Mucosa of descending colon (tissue), 3 donors: ENCODE data around the gene CYP4F8. TPM values are rescaled to one million over a fixed set of nuclear protein-coding genes. Genes with fewer than 3 reads are reported as not detected.
"Not testable (repeated sequence)": the region's sequence is repeated elsewhere in the genome, so short reads cannot be mapped to it uniquely, and the experiment has no call there.

Experiments
- ATAC-seq: fragments of 200-7000 bp; cut with Tn5 transposase; one replicate; pipeline ENCODE4 v1.9.1; 2020; ENCODE audit warnings: mild to moderate bottlenecking, moderate library complexity
- DNase-seq, 3 donors: peaks; one replicate each; pipeline ENCODE4 v3.0.0-alpha.2; 2020
- H3K36me3 ChIP-seq: fragments of 200-600 bp; one replicate; pipeline ENCODE4 v1.8.0; 2021; ENCODE audit warnings: low read depth, mild to moderate bottlenecking
- H3K4me1 ChIP-seq: fragments of 200-600 bp; one replicate; pipeline ENCODE4 v1.8.0; 2021; ENCODE audit warnings: low read depth, mild to moderate bottlenecking
- H3K4me3 ChIP-seq: fragments of 200-600 bp; one replicate; pipeline ENCODE4 v1.8.0; 2021; ENCODE audit warnings: mild to moderate bottlenecking
- H3K9me3 ChIP-seq: fragments of 200-600 bp; one replicate; pipeline ENCODE4 v1.8.0; 2021; ENCODE audit warnings: mild to moderate bottlenecking
- CTCF ChIP-seq: fragments of 200-600 bp; IDR thresholded peaks from one replicate; pipeline ENCODE4 v1.8.0; 2022; ENCODE audit warnings: antibody characterized with exemption, mild to moderate bottlenecking
- intact Hi-C, 2 donors: fragments of 100-400 bp; cut with DNase I in 1 of 2; cut with micrococcal nuclease in 1 of 2; formaldehyde crosslinking; loops; one replicate each; pipeline versions ENCODE4 v1.11.0 to v1.11.1; 2022; cut with DNase I, micrococcal nuclease
- total RNA-seq, 3 donors: library from RNA; stranded (reverse); fragmentation: NEBNext Ultra II Directional in 2 of 3; extraction: Animal tissue kit (Norgen Biotek cat#: 25700) in 2 of 3; gene quantifications; one replicate each; pipeline versions ENCODE4 v1.2.1 to v1.2.4, GENCODE V29; 2021 to 2023
- donor health status: DM: no; HTN: no; CAD: no; lungs with moderate emphysema.
- donor health status: DM: no; HTN: no; CAD: no.
- donor health status: DM: no; HTN: yes; CAD: no.

The CYP4F8 gene
- total RNA-seq, 3 donors from 2014 or later, result not detected

GRCh38 chr19:15643387-15643786 is 28.4 kb downstream of the CYP4F8 start:
- TF ChIP-seq CTCF, result no peak
- intact Hi-C loops, result no loop called here
- Histone ChIP-seq H3K4me3 (no peak overlapping the region), H3K9me3 (no peaks in the 10 kb centered on the region), H3K36me3 (no peaks in the 10 kb centered on the region), H3K4me1 (peaks cover 26% of the 10 kb centered on the region)
- DNase-seq, result no peak
- ATAC-seq, result no peak

GRCh38 chr19:15644066-15644741 is 29.2 kb downstream of the CYP4F8 start:
- DNase-seq (no peak), ATAC-seq (no peak)
- no peaks in the 10 kb centered on the region for H3K36me3 ChIP-seq
- intact Hi-C loops, result no loop called here
- TF ChIP-seq CTCF, result no peak
- H3K9me3 ChIP-seq, result no peaks in the 10 kb centered on the region
- H3K4me1 ChIP-seq, result peaks cover 25% of the 10 kb centered on the region
- no peak overlapping the region for H3K4me3 ChIP-seq

- no peaks in the 10 kb centered on the region for H3K36me3 ChIP-seq
- ATAC-seq, result no peak
- H3K4me1 ChIP-seq, result peaks cover 19% of the 10 kb centered on the region
- H3K9me3 ChIP-seq, result no peaks in the 10 kb centered on the region
- H3K4me3 ChIP-seq, result no peak overlapping the region
- no peak for DNase-seq
- no peak for TF ChIP-seq CTCF
- intact Hi-C loops, result no loop called here
Observed at GRCh38 chr19:15644816-15645215, 29.8 kb downstream of the CYP4F8 start.

GRCh38 chr19:15649526-15649925 is 34.5 kb downstream of the CYP4F8 start:
- ATAC-seq (no peak), DNase-seq (no peak)
- Histone ChIP-seq H3K4me3 (no peak overlapping the region), H3K9me3 (no peaks in the 10 kb centered on the region), H3K4me1 (no peaks in the 10 kb centered on the region), H3K36me3 (no peaks in the 10 kb centered on the region)
- TF ChIP-seq CTCF, result no peak
- intact Hi-C loops, result no loop called here

GRCh38 chr19:15650123-15650522 is 35.1 kb downstream of the CYP4F8 start:
- intact Hi-C loops, H3K36me3 ChIP-seq, H3K9me3 ChIP-seq, DNase-seq, H3K4me1 ChIP-seq, ATAC-seq, H3K4me3 ChIP-seq: not testable (repeated sequence)

GRCh38 chr19:15651791-15652190 is 36.8 kb downstream of the CYP4F8 start:
- Histone ChIP-seq H3K4me3 (no peak overlapping the region), H3K36me3 (no peaks in the 10 kb centered on the region), H3K4me1 (no peaks in the 10 kb centered on the region), H3K9me3 (no peaks in the 10 kb centered on the region)
- DNase-seq (no peak), ATAC-seq (no peak)
- no peak for TF ChIP-seq CTCF
- intact Hi-C loops, result no loop called here
